ENCODE results near the gene TNFRSF14. TPM values are rescaled to one million over a fixed set of nuclear protein-coding genes. Genes with fewer than 3 reads are reported as not detected.

The TNFRSF14 gene
- total RNA-seq, 1 experiment from 2014 or later: 1.5 TPM

- intact Hi-C loops (cut with micrococcal nuclease; ENCODE audit: unreplicated experiment): no loop called here
- TF ChIP-seq CTCF (IDR thresholded peaks at IDR 0.05; ENCODE audit: insufficient read depth in 1 of 2, low read depth in 1 of 2, low read length in 1 of 2, severe bottlenecking in 1 of 2, unreplicated experiment in 1 of 2): no peak
- no peak overlapping the region for H3K27ac Mint-ChIP-seq (ENCODE audit: unreplicated experiment)
Observed at GRCh38 chr1:2597441-2598328, 41.5 kb downstream of the TNFRSF14 start.

GRCh38 chr1:2598329-2598931 lies 42.3 kb downstream of the TNFRSF14 start:
- Mint-ChIP-seq H3K27me3 (ENCODE audit: insufficient read depth, unreplicated experiment) (peaks cover 11% of the 10 kb centered on the region), H3K27ac (ENCODE audit: unreplicated experiment) (no peak overlapping the region), H3K9me3 (ENCODE audit: unreplicated experiment) (no peaks in the 10 kb centered on the region), H3K4me1 (ENCODE audit: low read depth, unreplicated experiment) (no peaks in the 10 kb centered on the region), H3K4me3 (ENCODE audit: unreplicated experiment) (no peak overlapping the region), H3K36me3 (ENCODE audit: insufficient read depth, unreplicated experiment) (no peaks in the 10 kb centered on the region)
- no peak for TF ChIP-seq CTCF (IDR thresholded peaks at IDR 0.05; ENCODE audit: insufficient read depth in 1 of 2, low read depth in 1 of 2, low read length in 1 of 2, severe bottlenecking in 1 of 2, unreplicated experiment in 1 of 2)
- ChIA-PET POLR2A (no interaction called here), CTCF (no interaction called here)
- BruUV-seq (replicated peaks): no TSS peak
- H3K36me3 ChIP-seq (ENCODE audit: control insufficient read depth, insufficient read depth, low read length): no peaks in the 10 kb centered on the region
- no peaks in the 10 kb centered on the region for H3K4me1 ChIP-seq
- no peak for DNase-seq
- intact Hi-C loops (cut with micrococcal nuclease; ENCODE audit: unreplicated experiment): no loop called here
- H3K9me3 ChIP-seq: no peaks in the 10 kb centered on the region
- H3K4me3 ChIP-seq (ENCODE audit: low read depth, low read length): no peak overlapping the region
- no peaks in the 10 kb centered on the region for H3K27me3 ChIP-seq (replicated peaks; ENCODE audit: control insufficient read depth, insufficient read depth, low read length)

More at GRCh38 chr1:2597441-2598328, 41.5 kb downstream of the TNFRSF14 start:
- ChIA-PET CTCF (no interaction called here), POLR2A (no interaction called here)
- no TSS peak for BruUV-seq (replicated peaks)
- H3K9me3 Mint-ChIP-seq (ENCODE audit: unreplicated experiment): no peaks in the 10 kb centered on the region
- no peaks in the 10 kb centered on the region for H3K36me3 Mint-ChIP-seq (ENCODE audit: insufficient read depth, unreplicated experiment)
- H3K4me1 Mint-ChIP-seq (ENCODE audit: low read depth, unreplicated experiment): no peaks in the 10 kb centered on the region
- no peak for DNase-seq
- H3K4me3 Mint-ChIP-seq (ENCODE audit: unreplicated experiment): no peak overlapping the region
- H3K27me3 Mint-ChIP-seq (ENCODE audit: insufficient read depth, unreplicated experiment): peaks cover 10% of the 10 kb centered on the region
- no peak overlapping the region for H3K4me3 ChIP-seq (ENCODE audit: low read depth, low read length)
- no peaks in the 10 kb centered on the region for H3K9me3 ChIP-seq
- no peaks in the 10 kb centered on the region for H3K36me3 ChIP-seq (ENCODE audit: control insufficient read depth, insufficient read depth, low read length)
- H3K27me3 ChIP-seq (replicated peaks; ENCODE audit: control insufficient read depth, insufficient read depth, low read length): no peaks in the 10 kb centered on the region
- H3K4me1 ChIP-seq: no peaks in the 10 kb centered on the region

GRCh38 chr1:2601721-2602303 lies 45.6 kb downstream of the TNFRSF14 start:
- no peaks in the 10 kb centered on the region for H3K36me3 Mint-ChIP-seq (ENCODE audit: insufficient read depth, unreplicated experiment)
- H3K9me3 Mint-ChIP-seq (ENCODE audit: unreplicated experiment): no peaks in the 10 kb centered on the region
- CTCF ChIA-PET: no interaction called here
- POLR2A ChIA-PET: no interaction called here
- TF ChIP-seq CTCF (IDR thresholded peaks at IDR 0.05; ENCODE audit: insufficient read depth in 1 of 2, low read depth in 1 of 2, low read length in 1 of 2, severe bottlenecking in 1 of 2, unreplicated experiment in 1 of 2): no peak
- no peak overlapping the region for H3K4me3 ChIP-seq (ENCODE audit: low read depth, low read length)
- no peak for DNase-seq
- no peaks in the 10 kb centered on the region for H3K4me1 ChIP-seq
- H3K27ac Mint-ChIP-seq (ENCODE audit: unreplicated experiment): no peak overlapping the region
- no peaks in the 10 kb centered on the region for H3K36me3 ChIP-seq (ENCODE audit: control insufficient read depth, insufficient read depth, low read length)
- no peaks in the 10 kb centered on the region for H3K9me3 ChIP-seq
- peaks cover 11% of the 10 kb centered on the region for H3K27me3 Mint-ChIP-seq (ENCODE audit: insufficient read depth, unreplicated experiment)
- no peaks in the 10 kb centered on the region for H3K4me1 Mint-ChIP-seq (ENCODE audit: low read depth, unreplicated experiment)
- no peaks in the 10 kb centered on the region for H3K27me3 ChIP-seq (replicated peaks; ENCODE audit: control insufficient read depth, insufficient read depth, low read length)
- H3K4me3 Mint-ChIP-seq (ENCODE audit: unreplicated experiment): no peak overlapping the region
- BruUV-seq (replicated peaks): no TSS peak
- intact Hi-C loops (cut with micrococcal nuclease; ENCODE audit: unreplicated experiment): no loop called here

Data from Caco-2 (cell line).